ENCODE measurements around the gene TMEM272.

DNA sequence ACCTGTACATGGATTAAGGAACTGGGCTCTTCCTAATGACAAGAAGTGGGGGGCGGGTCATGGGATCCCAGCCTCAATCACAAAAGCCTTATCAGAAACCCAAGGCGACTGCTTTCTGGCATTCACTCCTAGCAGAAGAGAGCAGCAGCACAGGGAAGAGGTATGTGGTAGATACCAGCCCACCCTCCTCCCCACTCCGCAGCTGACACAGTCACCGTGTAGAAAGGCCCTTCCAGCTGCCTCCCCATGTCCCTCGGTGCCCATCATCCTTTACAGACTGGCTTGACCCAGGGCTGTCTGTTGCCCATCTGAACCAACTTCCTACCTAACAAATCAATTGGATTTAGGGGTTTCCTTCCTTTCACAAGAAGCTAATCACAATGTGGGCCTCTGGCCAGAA, 37.9 kb downstream of the TMEM272 start:
- TF ChIP-seq ATF6 (CRISPR knock-in tag; conservative IDR thresholded peaks at IDR 0.05): no peak
- no peak for TF ChIP-seq ZFY (CRISPR knock-in tag; IDR thresholded peaks at IDR 0.05)
- no peak for TF ChIP-seq CTCF (CRISPR knock-in tag; IDR thresholded peaks at IDR 0.05)
- TF ChIP-seq ZBTB8A (CRISPR knock-in tag; IDR thresholded peaks at IDR 0.05; ENCODE audit: borderline replicate concordance, low read depth): no peak

Data from HepG2 (cell line).